Endothelial cell of umbilical vein (primary cell): Measurements from ENCODE around the gene PPOX.

Experiments used
- CTCF ChIP-seq, 2 donors: IDR thresholded peaks; 1 replicate in 1 of 2; 2 replicates in 1 of 2; pipeline ENCODE4 v1.5.1; 2011; ENCODE audit warnings: low read length in 2 of 2, mild to moderate bottlenecking in 2 of 2, moderate library complexity in 2 of 2, control low read depth in 1 of 2, inconsistent platforms in 1 of 2, low read depth in 1 of 2; ENCODE audit not compliant: insufficient read depth in 1 of 2; ENCODE audit errors: extremely low read depth in 1 of 2
- EZH2 ChIP-seq: IDR thresholded peaks from 2 replicates; pipeline ENCODE4 v1.6.1; 2012; ENCODE audit warnings: borderline replicate concordance, low read depth, mild to moderate bottlenecking, moderate library complexity, low read length, inconsistent platforms; ENCODE audit not compliant: severe bottlenecking
- MYC ChIP-seq: IDR thresholded peaks from one replicate; pipeline ENCODE4 v1.6.1; 2011; ENCODE audit warnings: mild to moderate bottlenecking, low read depth, low read length
- POLR2AphosphoS5 ChIP-seq: IDR thresholded peaks from 2 replicates; pipeline ENCODE4 v1.6.1; 2012; ENCODE audit warnings: low read depth, mild to moderate bottlenecking, control low read depth, low read length, moderate library complexity; ENCODE audit not compliant: insufficient read depth

DNA sequence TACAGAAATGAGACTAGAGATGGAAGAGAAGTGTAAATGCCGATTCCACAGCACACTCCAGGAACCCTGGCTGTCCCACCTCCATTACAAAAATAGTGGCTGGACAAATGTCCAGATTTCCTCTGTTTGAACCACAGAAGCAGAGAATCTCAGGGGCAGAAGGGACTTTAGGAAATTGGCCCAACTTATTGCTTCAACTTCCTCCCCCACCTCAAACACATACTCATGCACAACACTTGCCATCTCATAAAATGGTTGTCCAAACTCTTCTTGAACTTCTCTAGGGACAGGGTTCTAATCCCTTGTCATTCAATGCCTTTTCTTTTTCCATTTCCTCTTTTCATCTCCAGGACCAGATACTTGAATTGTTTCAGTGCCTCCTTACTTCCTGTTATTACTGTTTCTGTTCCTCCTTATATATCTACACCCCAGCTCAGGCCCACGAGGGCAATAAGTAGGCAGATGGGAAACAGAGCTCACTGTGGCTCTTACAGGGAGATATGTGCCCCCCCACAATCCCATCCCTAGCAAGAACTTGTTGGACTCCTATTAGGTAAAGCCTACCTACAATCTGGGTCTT is 19.6 kb downstream of the PPOX start:
- no peak for TF ChIP-seq EZH2
- TF ChIP-seq CTCF (IDR thresholded peaks at IDR 0.05; ENCODE audit: extremely low read depth in 1 of 2, insufficient read depth in 1 of 2, low read depth in 1 of 2, low read length in 2 of 2), result no peak
- no peak for TF ChIP-seq MYC
- TF ChIP-seq POLR2AphosphoS5, result no peak
